ENCODE data around the gene RNF220. TPM values are rescaled to one million over a fixed set of nuclear protein-coding genes. Genes with fewer than 3 reads are reported as not detected.

RNF220 gene
- total and polyA plus RNA-seq, 9 donors = 54.5 to 63.4 (median 56.7) TPM

- H3K36me3 ChIP-seq (ENCODE audit: control insufficient read depth, insufficient read depth, low read length) = peaks cover 72% of the 10 kb centered on the region
- H3K4me1 ChIP-seq (ENCODE audit: control insufficient read depth, insufficient read depth, low read length) = peaks cover 57% of the 10 kb centered on the region
- no peak for DNase-seq
- H3K9me3 ChIP-seq (replicated peaks; ENCODE audit: control insufficient read depth, low read depth, low read length) = no peaks in the 10 kb centered on the region
- H3K27ac ChIP-seq (ENCODE audit: low read length) = no peak overlapping the region
- H3K27me3 ChIP-seq (ENCODE audit: control insufficient read depth, insufficient read depth, low read length) = no peaks in the 10 kb centered on the region
- WGBS (ENCODE audit: insufficient coverage) = 75% methylated on average over 7 of the region's 9 CpGs
- H3K4me3 ChIP-seq (ENCODE audit: low read length) = no peak overlapping the region
Observed at GRCh38 chr1:44635439-44635838, 230.4 kb downstream of the RNF220 start.

DNA sequence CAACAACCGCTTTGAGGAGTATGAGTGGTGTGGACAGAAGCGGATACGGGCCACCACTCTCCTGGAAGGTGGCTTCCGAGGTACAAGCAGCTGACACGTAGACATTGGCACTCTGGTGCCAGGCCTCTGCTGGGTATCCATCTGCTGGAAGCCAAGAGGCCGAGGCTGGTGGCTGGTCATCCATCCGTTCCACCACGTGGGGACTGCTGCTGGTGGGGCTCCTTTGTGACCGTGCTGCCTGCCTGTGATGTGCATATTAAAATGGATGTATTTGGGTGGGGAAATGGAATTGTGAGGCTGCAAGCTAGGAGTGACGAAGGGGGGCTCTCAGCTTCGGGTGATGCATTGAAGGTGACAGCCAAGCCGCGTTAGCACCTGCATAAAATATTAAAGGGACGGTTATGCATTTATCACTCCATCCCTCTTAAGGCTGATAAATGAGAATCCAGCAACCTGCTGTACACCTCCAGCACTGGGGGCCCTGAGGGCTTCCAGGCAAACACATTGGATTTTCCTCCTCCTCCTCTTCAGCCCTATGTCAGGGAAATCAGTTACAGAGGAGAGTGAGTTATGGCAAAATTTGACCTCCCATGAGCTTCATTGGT is 231.1 kb downstream of the RNF220 start:
- H3K27ac ChIP-seq (ENCODE audit: low read length) = no peak overlapping the region
- 82% methylated on average over 12 of the region's 14 CpGs for WGBS (ENCODE audit: insufficient coverage)
- no peaks in the 10 kb centered on the region for H3K27me3 ChIP-seq (ENCODE audit: control insufficient read depth, insufficient read depth, low read length)
- H3K4me1 ChIP-seq (ENCODE audit: control insufficient read depth, insufficient read depth, low read length) = peaks cover 60% of the 10 kb centered on the region
- H3K36me3 ChIP-seq (ENCODE audit: control insufficient read depth, insufficient read depth, low read length) = peaks cover 80% of the 10 kb centered on the region
- no peak for DNase-seq
- no peaks in the 10 kb centered on the region for H3K9me3 ChIP-seq (replicated peaks; ENCODE audit: control insufficient read depth, low read depth, low read length)
- H3K4me3 ChIP-seq (ENCODE audit: low read length) = no peak overlapping the region

DNA sequence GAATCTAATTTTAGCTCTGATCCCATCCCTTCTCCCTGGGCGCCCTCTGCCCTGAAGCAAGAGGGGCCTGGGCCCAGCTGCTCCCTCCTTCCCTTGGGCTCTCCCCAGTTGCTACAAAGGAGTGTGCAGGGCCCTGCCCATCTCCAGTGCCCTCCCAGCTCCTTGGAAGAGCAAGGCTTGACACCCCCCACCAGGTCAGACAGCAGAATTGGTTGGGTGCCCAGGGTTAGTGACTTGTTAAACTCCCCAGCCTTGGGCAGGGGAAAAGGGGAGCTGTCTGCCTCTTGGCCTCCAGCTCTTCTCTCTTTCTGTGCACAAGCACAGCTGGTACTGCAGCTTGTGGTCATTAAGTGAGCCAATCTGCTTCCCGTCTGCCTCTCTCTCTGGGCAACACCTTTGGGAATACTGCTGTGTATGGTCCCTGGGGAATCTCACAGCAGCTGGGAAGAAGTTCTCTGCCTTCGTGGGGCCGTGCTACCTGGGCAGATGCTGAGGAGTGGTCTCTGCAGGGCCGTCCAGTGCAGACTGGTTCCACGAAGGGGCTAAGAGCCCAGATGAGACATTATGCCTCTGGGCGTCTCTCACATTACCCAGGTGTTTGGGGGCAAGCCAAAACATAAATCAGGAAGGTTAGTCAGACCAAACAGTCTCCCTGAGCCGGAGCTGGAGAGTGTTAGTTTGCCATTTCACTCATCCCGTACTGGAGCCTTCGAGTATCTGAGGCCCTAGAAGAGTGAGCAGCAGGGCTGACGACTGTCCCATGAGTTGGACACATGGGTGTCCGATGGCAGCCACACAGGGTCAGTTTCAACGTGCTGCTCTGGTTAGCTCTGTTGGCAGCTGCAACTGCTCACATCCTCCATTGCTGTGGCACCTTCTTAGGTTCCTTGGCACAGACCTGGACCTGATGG is 231.9 kb downstream of the RNF220 start:
- Histone ChIP-seq H3K4me1 (ENCODE audit: control insufficient read depth, insufficient read depth, low read length) (peaks cover 64% of the 10 kb centered on the region), H3K4me3 (ENCODE audit: low read length) (no peak overlapping the region), H3K36me3 (ENCODE audit: control insufficient read depth, insufficient read depth, low read length) (peaks cover 87% of the 10 kb centered on the region), H3K27ac (ENCODE audit: low read length) (peak overlapping the region; percentile 57), H3K27me3 (ENCODE audit: control insufficient read depth, insufficient read depth, low read length) (no peaks in the 10 kb centered on the region), H3K9me3 (replicated peaks; ENCODE audit: control insufficient read depth, low read depth, low read length) (no peaks in the 10 kb centered on the region)
- 44% methylated on average over 13 of the region's 13 CpGs for WGBS (ENCODE audit: insufficient coverage)
- no peak for DNase-seq

DNA sequence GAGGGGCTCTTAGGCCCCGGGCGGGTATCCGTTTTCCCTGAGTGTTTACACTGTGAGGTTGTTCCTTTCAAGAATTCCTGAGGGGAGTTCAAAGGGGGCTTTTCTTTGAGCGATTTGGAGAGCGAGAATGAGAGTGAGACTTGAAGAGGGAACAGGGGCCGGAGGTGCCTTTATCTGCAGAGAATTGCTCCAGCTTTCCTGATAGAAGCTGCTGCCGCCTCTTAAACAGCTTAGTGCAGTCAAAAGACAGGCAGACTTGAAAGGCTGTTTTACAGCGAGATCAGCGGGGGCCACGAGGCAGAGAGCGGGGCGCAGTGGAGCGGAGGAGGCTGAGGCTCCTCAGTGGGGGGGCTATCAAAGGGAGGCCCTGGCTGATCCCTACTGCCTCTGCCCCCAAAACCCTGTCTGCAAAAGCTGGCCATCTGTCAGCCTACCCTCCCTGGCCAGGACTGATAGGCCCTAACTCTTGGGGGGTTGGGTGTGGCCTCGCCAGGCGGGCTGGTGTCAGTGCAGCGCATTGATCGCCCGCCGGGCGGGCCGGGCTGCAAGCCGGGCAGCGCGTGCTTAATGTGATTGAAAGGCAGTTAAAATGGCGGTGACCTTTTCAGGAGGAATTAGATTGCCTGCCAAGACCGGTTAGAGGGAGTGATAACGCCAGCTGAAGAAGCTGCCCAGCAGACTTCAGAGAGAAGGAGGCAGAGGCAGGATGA is 232.8 kb downstream of the RNF220 start:
- Histone ChIP-seq H3K36me3 (ENCODE audit: control insufficient read depth, insufficient read depth, low read length) (peaks cover 94% of the 10 kb centered on the region), H3K27ac (ENCODE audit: low read length) (peak overlapping the region; percentile 9)
- 65% methylated on average over 23 of the region's 27 CpGs for WGBS (ENCODE audit: insufficient coverage)

GRCh38 chr1:44640200-44640853 is 235.3 kb downstream of the RNF220 start:
- peaks cover 92% of the 10 kb centered on the region for H3K36me3 ChIP-seq (ENCODE audit: control insufficient read depth, insufficient read depth, low read length)
- H3K27me3 ChIP-seq (ENCODE audit: control insufficient read depth, insufficient read depth, low read length) = no peaks in the 10 kb centered on the region
- peak; percentile 49 for DNase-seq
- peaks cover 84% of the 10 kb centered on the region for H3K4me1 ChIP-seq (ENCODE audit: control insufficient read depth, insufficient read depth, low read length)
- H3K4me3 ChIP-seq (ENCODE audit: low read length) = no peak overlapping the region
- peak overlapping the region; percentile 65 for H3K27ac ChIP-seq (ENCODE audit: low read length)
- 49% methylated on average over 23 of the region's 24 CpGs for WGBS (ENCODE audit: insufficient coverage)
- H3K9me3 ChIP-seq (replicated peaks; ENCODE audit: control insufficient read depth, low read depth, low read length) = no peaks in the 10 kb centered on the region

More for the DNA sequence above, 232.8 kb downstream of the RNF220 start:
- Histone ChIP-seq H3K4me1 (ENCODE audit: control insufficient read depth, insufficient read depth, low read length) (peaks cover 68% of the 10 kb centered on the region), H3K27me3 (ENCODE audit: control insufficient read depth, insufficient read depth, low read length) (no peaks in the 10 kb centered on the region), H3K4me3 (ENCODE audit: low read length) (no peak overlapping the region), H3K9me3 (replicated peaks; ENCODE audit: control insufficient read depth, low read depth, low read length) (no peaks in the 10 kb centered on the region)
- no peak for DNase-seq

DNA sequence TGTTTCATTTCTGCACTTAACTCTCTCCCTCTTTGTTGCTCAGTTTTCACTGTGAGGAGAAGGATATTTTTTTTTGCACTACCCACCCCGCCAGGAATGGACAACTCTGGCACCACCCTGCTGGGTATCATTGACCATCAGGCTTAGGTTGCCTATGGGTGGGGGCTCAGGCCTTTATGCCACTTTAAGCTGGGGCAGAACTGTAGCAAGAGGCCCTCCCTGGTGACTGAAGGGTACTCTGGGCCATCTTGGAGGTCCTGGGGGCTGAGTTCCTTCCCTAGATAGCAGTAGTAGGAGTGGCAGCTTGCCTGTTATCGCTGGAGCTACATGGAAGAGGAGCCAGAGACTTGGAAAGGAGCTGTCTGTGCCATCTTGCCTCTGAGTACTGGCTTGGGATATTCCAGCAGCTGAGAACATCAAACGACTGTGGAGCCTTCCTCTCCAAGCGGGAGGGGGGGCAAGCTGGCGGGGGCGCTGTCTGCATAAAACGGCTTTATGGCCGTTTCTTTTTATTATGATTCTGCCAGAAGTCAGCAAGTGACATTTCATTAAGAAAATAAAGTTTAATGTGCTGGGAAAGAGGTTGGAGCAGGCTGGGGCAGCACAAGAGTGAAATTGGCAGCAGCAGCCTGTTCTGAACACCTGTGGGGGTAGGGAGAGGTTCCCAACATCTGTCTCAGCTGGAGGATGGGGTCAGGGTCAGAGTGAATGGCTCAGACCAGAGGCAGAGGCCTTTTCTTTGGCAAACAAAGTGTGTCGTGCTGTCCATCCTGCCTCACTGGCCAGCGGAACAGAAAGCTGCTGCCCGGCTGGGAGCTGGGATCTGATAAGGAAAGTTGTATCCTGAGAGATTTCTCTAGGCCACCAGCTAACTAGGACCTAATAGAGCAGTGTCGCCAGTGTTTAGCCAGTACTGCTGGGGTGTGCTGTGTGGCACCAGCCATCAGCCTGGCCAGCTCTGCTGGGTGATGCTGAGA is 236.4 kb downstream of the RNF220 start:
- Histone ChIP-seq H3K4me1 (ENCODE audit: control insufficient read depth, insufficient read depth, low read length) (peaks cover 89% of the 10 kb centered on the region), H3K27ac (ENCODE audit: low read length) (no peak overlapping the region), H3K36me3 (ENCODE audit: control insufficient read depth, insufficient read depth, low read length) (peaks cover 89% of the 10 kb centered on the region), H3K4me3 (ENCODE audit: low read length) (no peak overlapping the region), H3K9me3 (replicated peaks; ENCODE audit: control insufficient read depth, low read depth, low read length) (no peaks in the 10 kb centered on the region), H3K27me3 (ENCODE audit: control insufficient read depth, insufficient read depth, low read length) (no peaks in the 10 kb centered on the region)
- 57% methylated on average over 11 of the region's 12 CpGs for WGBS (ENCODE audit: insufficient coverage)
- DNase-seq = no peak

- Histone ChIP-seq H3K36me3 (ENCODE audit: control insufficient read depth, insufficient read depth, low read length) (peaks cover 86% of the 10 kb centered on the region), H3K27ac (ENCODE audit: low read length) (peak overlapping the region; percentile 20), H3K4me3 (ENCODE audit: low read length) (no peak overlapping the region), H3K9me3 (replicated peaks; ENCODE audit: control insufficient read depth, low read depth, low read length) (no peaks in the 10 kb centered on the region), H3K27me3 (ENCODE audit: control insufficient read depth, insufficient read depth, low read length) (no peaks in the 10 kb centered on the region), H3K4me1 (ENCODE audit: control insufficient read depth, insufficient read depth, low read length) (peaks cover 89% of the 10 kb centered on the region)
- 93% methylated on average over 1 of the region's 2 CpGs for whole genome bisulfite sequencing (ENCODE audit: insufficient coverage)
- no peak for DNase-seq
Observed at GRCh38 chr1:44642255-44642654, 237.2 kb downstream of the RNF220 start.

DNA sequence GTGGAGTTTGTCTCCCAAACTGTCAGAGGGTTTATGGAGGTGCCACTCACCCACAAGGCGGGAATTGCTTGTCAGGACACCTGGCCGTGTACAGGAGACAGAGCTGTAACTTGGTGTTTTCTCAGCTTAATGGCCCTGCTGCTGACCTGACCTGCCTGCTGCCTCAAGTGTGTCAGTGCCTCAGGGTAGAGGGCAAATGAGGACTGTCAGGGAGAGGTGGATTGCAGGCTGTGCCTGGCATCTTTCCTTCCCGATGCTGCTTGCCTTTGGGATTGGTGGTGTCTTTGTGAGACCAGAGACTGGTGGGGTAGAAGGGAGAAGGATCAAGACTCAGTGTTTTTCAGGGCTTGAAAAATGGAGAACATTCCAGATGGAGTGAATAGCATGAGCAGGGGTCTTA is 237.9 kb downstream of the RNF220 start:
- H3K4me3 ChIP-seq (ENCODE audit: low read length) = no peak overlapping the region
- peak overlapping the region; percentile 20 for H3K27ac ChIP-seq (ENCODE audit: low read length)
- peaks cover 86% of the 10 kb centered on the region for H3K36me3 ChIP-seq (ENCODE audit: control insufficient read depth, insufficient read depth, low read length)
- no peaks in the 10 kb centered on the region for H3K27me3 ChIP-seq (ENCODE audit: control insufficient read depth, insufficient read depth, low read length)
- H3K4me1 ChIP-seq (ENCODE audit: control insufficient read depth, insufficient read depth, low read length) = peaks cover 89% of the 10 kb centered on the region
- no peak for DNase-seq
- no peaks in the 10 kb centered on the region for H3K9me3 ChIP-seq (replicated peaks; ENCODE audit: control insufficient read depth, low read depth, low read length)
- 72% methylated on average over 3 of the region's 3 CpGs for WGBS (ENCODE audit: insufficient coverage)

- Histone ChIP-seq H3K4me3 (ENCODE audit: low read length) (no peak overlapping the region), H3K27ac (ENCODE audit: low read length) (peak overlapping the region; percentile 80)
- WGBS (ENCODE audit: insufficient coverage) = 55% methylated on average over 6 of the region's 9 CpGs
Observed at GRCh38 chr1:44643721-44644334, 238.8 kb downstream of the RNF220 start.

More at GRCh38 chr1:44643721-44644334, 238.8 kb downstream of the RNF220 start:
- DNase-seq = peak; percentile 55
- peaks cover 92% of the 10 kb centered on the region for H3K4me1 ChIP-seq (ENCODE audit: control insufficient read depth, insufficient read depth, low read length)
- no peaks in the 10 kb centered on the region for H3K27me3 ChIP-seq (ENCODE audit: control insufficient read depth, insufficient read depth, low read length)
- no peaks in the 10 kb centered on the region for H3K9me3 ChIP-seq (replicated peaks; ENCODE audit: control insufficient read depth, low read depth, low read length)
- peaks cover 83% of the 10 kb centered on the region for H3K36me3 ChIP-seq (ENCODE audit: control insufficient read depth, insufficient read depth, low read length)
